Astrocyte of the cerebellum (primary cell): ENCODE results near the gene IRS1.

ENCODE experiments used
- DNase-seq: peaks from one replicate; pipeline ENCODE4 v3.0.0-alpha.2; 2011; ENCODE audit warnings: low read depth
- H3K4me3 ChIP-seq: 2 replicates; pipeline ENCODE4 v1.5.1; 2011; ENCODE audit warnings: mild to moderate bottlenecking, low read depth, low read length, moderate library complexity
- in situ Hi-C: cut with HindIII; loops from 2 replicates; pipeline ENCODE4 v1.10.0; 2017; ENCODE audit warnings: low sequenced_read_pairs
- TF ChIP-seq, protein P1 (sequence below): IDR thresholded peaks from 2 replicates; pipeline ENCODE4 v1.5.1; 2012; ENCODE audit warnings: low read length, low read depth, moderate library complexity, mild to moderate bottlenecking; ENCODE audit errors: missing control alignments

The IRS1 gene

DNA sequence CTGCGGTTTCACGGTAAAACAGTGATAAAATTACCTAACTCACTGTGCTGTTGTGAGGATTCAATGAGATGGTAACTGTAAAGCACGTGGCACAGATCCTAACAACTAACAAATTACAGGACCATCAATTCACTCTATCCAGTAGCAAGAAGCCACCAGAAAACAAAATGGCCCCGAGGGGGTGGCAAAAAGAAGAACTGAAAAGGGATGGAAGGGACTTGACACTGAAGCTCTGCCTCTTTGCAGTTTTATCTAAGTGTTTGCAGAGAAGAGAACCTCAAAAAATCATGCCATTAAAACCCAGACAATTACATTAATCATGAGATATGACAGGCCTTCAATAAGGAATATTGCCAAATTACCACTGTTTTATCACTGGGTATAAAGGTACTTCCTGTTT lies 46.7 kb downstream of the IRS1 start:
- in situ Hi-C loops: no loop called here
- no peak overlapping the region for H3K4me3 ChIP-seq
- DNase-seq: no peak
- TF ChIP-seq, protein P1, sequence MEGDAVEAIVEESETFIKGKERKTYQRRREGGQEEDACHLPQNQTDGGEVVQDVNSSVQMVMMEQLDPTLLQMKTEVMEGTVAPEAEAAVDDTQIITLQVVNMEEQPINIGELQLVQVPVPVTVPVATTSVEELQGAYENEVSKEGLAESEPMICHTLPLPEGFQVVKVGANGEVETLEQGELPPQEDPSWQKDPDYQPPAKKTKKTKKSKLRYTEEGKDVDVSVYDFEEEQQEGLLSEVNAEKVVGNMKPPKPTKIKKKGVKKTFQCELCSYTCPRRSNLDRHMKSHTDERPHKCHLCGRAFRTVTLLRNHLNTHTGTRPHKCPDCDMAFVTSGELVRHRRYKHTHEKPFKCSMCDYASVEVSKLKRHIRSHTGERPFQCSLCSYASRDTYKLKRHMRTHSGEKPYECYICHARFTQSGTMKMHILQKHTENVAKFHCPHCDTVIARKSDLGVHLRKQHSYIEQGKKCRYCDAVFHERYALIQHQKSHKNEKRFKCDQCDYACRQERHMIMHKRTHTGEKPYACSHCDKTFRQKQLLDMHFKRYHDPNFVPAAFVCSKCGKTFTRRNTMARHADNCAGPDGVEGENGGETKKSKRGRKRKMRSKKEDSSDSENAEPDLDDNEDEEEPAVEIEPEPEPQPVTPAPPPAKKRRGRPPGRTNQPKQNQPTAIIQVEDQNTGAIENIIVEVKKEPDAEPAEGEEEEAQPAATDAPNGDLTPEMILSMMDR: no peak

- TF ChIP-seq, protein P1: no peak
- no peak for DNase-seq
- in situ Hi-C loops: no loop called here
- H3K4me3 ChIP-seq: no peak overlapping the region
Observed at GRCh38 chr2:226747288-226747687, 52.3 kb downstream of the IRS1 start.

- in situ Hi-C loops: no loop called here
- H3K4me3 ChIP-seq: no peak overlapping the region
- TF ChIP-seq, protein P1: no peak
Observed at GRCh38 chr2:226746196-226746800, 53.3 kb downstream of the IRS1 start.

GRCh38 chr2:226743915-226744314 lies 55.7 kb downstream of the IRS1 start:
- in situ Hi-C loops: loop anchor here (5.0 kb wide), 2 partner anchors 33 to 72 kb away; no protein-coding TSS in a partner anchor
- no peak overlapping the region for H3K4me3 ChIP-seq
- TF ChIP-seq, protein P1: no peak
- peak; percentile 33 for DNase-seq

More at GRCh38 chr2:226746196-226746800, 53.3 kb downstream of the IRS1 start:
- no peak for DNase-seq

DNA sequence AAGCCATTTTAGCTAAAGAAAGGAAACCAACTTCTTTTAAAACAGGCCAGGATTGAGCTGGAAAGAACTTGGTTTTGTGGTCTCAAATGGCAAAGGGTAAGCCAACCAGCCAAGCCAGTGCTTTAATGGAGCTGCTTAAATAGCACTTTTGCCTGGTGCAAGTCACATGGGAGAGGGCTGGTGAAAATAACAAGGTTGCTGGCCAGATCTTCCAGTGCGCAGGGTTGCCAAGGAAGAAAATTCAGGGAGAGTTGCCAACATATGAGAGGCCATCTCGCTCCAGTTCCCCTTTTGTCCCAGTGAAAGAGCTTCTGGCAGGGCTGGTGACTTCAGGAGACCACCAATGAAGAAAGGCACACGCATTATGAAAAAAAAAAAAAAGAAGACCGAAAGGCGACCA lies 57.3 kb downstream of the IRS1 start:
- peak; percentile 78 for DNase-seq
- no peak overlapping the region for H3K4me3 ChIP-seq
- TF ChIP-seq, protein P1: no peak
- in situ Hi-C loops: loop anchor here (5.0 kb wide), 2 partner anchors 35 to 70 kb away; no protein-coding TSS in a partner anchor

GRCh38 chr2:226740039-226740648 lies 59.5 kb downstream of the IRS1 start:
- DNase-seq: no peak
- H3K4me3 ChIP-seq: no peak overlapping the region
- in situ Hi-C loops: loop anchor here (5.0 kb wide), 2 partner anchors 37 to 68 kb away; no protein-coding TSS in a partner anchor
- TF ChIP-seq, protein P1: no peak
